Hepatocyte (in vitro differentiated cells): ENCODE results near the gene ZNF281.

Source experiments
- CTCF ChIP-seq: fragments of 200-600 bp; sonication (generic); IDR thresholded peaks from 2 replicates; pipeline ENCODE4 v1.5.1; 2016; ENCODE audit warnings: antibody characterized with exemption, mild to moderate bottlenecking; ENCODE audit not compliant: poor library complexity
- EZH2 ChIP-seq: fragments of 200-600 bp; sonication (generic); IDR thresholded peaks from 2 replicates; pipeline ENCODE4 v1.6.1; 2016; ENCODE audit warnings: antibody characterized with exemption, mild to moderate bottlenecking, borderline replicate concordance
- EZH2phosphoT487 ChIP-seq: fragments of 200-600 bp; sonication (generic); IDR thresholded peaks from one replicate; pipeline ENCODE4 v1.6.1; 2018; ENCODE audit warnings: antibody characterized with exemption, mild to moderate bottlenecking, low read depth, moderate library complexity; ENCODE audit not compliant: unreplicated experiment, severe bottlenecking

DNA sequence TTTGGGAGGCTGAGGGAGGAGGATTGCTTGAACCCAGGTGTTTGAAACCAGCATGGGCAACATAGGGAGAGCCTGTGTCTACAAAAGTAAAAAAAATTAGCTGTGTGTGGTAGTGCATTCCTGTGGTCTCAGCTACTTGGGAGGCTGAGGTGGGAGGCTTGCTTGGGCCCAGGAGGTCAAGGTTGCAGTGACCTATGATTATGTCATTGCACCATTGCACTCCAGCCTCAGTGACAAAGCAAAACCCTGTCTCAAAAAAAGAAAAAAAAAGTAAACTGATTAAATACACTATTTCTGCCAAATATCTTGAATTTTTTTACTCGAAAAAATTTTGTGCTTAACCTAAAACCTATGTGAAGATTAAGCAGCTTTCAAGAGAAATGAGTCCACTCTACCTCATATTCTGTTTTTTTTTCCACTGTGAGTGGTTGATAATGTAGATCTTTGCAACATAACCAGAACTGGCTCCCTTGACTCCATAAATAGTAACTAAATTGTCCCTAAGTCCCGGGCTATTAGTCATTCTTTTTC is 19.4 kb upstream of the ZNF281 start:
- no peak for TF ChIP-seq CTCF
- TF ChIP-seq EZH2phosphoT487 = no peak
- no peak for TF ChIP-seq EZH2
